Endometrium (tissue), 2 donors: Measurements from ENCODE around the gene KLK4.
A peak's percentile ranks its signal among the peaks of the same experiment; 100 is the strongest.

Experiments used
- FAIRE-seq: peaks from 2 replicates; lab custom pipeline; 2012; peaks lifted over from hg19 to GRCh38; lab: Jason Lieb, UNC
- donor health status: control.
- donor health status: control.

Gene KLK4, protein sequence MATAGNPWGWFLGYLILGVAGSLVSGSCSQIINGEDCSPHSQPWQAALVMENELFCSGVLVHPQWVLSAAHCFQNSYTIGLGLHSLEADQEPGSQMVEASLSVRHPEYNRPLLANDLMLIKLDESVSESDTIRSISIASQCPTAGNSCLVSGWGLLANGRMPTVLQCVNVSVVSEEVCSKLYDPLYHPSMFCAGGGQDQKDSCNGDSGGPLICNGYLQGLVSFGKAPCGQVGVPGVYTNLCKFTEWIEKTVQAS

DNA sequence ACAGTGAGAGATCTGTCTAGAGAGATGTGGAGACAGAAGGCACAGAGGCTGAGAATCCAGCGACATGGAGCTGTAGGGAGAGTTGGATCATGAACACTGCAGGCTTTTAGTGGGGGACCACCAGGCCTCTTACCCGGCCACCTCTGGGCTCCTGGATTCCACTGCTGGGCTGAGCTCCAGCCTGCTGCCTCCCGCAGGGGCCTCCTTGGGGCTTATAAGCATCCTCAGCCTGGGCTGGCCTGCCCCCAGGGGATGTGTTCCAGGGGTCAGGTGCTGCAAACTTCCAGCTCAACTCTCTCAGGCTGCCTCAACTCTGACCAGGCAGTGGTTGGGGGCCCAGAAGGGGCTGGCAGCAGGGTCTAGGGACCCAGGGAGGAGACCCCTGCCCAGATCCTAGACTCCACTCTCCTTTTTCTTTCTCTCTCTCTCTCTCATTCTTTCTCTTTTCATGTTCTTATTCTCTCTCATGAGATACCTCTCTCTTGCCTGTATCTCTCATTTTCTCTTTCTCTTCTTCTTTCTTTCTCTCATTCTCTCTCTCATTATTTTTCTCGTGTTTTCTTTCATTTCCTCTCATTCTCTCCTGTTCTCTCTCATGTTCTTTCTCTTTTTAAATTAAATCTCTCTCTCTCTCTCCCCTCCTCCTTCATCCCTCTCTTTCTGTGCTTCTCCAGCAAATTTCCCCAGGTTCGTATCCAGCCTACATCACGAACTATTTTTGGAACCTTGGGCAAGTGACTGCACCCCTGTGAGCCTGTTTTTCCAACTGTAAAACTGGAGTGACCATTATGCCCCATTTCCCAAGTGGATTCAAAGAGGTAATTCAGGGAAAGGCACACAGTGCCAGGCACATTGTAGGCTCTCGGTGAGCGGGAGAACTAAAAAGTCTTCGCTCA is at the start of gene KLK4:
KLK4 (minus strand) TSS at position 190 of the 896 bp plus-strand sequence. CDS start 657 bp downstream, outside the sequence.
- no peak for FAIRE-seq

DNA sequence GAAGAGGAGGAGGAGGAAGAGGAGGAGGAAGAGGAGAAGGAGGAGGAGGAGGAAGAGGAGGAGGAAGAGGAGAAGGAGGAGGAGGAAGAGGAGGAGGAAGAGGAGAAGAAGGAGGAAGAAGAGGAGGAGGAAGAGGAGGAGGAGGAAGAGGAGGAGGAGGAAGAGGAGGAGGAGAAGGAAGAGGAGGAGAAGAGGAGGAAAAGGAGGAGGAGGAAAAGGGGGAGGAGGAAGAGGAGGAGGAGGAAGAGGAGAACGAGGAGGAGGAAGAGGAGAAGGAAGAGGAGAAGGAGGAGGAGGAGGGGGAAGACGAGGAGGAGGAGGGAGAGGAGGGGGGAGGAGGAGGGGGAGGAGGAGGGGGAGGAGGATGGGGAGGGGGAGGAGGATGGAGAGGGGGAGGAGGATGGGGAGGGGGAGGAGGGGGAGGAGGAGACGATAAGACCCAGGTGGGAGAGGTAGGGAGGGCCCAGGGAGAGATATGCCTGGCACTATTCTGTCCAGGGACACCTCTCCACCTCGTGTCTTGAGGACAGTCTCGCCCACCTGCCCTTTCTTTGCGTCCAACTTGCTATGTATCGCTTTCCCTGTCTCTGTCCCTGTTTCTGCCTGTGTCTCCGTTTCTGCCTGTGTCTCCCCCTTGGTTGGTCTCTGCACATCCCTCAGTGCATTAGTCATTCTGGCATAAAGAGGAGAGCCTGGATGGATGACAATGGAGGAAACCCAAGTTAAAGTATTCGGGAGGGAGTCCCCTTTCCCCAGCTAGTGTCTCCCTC is 48.7 kb upstream of the KLK4 start:
- FAIRE-seq, result no peak

DNA sequence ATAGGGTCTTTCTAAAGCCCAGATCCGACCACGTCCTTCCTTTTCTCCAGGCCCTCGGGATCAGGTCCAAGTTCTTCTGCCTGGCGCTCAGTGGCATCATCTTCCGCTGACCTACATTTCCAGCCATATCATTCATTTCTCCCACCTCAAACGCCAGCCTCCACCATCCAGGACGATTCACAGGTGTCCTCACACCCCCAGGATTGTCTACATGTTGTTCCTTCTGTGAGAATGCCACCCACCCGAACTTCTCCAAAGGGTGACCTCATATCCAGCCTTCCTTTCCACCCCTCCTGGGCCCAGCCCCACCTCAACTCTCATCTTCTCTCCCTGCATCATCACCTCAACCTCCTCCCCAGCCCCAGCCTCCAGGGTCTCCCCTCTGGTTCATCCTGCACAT is 46.4 kb upstream of the KLK4 start:
- no peak for FAIRE-seq

GRCh38 chr19:50952910-50953309 is 41.7 kb upstream of the KLK4 start, which contains the start of gene KLK5:
Gene KLK5 (minus strand): TSS chr19:50953038. CDS start chr19:50952657, 381 bp downstream.
- FAIRE-seq, result no peak

GRCh38 chr19:50949861-50950260 is 38.7 kb upstream of the KLK4 start:
- no peak for FAIRE-seq

DNA sequence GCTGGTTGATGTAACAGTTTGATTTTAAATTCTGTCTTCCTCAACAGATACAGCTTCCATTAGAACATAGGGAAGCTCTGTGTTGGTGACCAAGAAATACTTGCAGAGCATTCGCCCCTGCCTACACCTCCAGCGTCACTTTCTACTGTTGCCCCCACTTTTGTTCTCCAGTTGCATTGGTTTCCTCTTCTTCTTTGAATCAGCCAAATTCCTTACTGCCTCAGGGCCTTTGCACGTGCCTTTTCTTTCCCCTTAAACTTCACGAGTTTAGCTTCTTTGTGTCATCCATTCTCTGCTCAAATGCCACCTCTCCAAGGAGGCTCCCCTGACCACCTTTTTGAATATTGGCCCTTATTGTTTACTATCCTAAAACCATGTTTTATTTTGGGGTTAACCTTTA is 35.9 kb upstream of the KLK4 start:
- FAIRE-seq, result no peak

DNA sequence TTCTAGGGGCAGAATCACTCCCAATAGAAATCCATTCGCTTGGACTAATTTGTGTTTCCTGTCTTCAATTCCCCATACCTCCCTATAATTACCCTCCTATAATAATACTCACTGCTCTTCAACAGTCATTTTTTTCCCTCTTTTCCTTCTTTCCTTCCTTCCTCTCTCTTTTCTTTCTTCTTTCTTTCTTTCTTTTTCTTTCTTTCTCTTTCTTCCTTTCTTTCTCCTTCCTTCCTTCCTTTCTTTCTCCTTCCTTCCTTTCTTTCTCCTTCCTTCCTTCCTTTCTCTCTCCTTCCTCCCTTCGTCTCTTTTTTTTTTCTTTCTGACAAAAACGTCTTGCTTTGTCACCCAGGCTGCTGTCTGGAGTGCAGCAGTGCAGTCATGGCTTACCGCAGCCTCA is 33.6 kb upstream of the KLK4 start:
- no peak for FAIRE-seq

DNA sequence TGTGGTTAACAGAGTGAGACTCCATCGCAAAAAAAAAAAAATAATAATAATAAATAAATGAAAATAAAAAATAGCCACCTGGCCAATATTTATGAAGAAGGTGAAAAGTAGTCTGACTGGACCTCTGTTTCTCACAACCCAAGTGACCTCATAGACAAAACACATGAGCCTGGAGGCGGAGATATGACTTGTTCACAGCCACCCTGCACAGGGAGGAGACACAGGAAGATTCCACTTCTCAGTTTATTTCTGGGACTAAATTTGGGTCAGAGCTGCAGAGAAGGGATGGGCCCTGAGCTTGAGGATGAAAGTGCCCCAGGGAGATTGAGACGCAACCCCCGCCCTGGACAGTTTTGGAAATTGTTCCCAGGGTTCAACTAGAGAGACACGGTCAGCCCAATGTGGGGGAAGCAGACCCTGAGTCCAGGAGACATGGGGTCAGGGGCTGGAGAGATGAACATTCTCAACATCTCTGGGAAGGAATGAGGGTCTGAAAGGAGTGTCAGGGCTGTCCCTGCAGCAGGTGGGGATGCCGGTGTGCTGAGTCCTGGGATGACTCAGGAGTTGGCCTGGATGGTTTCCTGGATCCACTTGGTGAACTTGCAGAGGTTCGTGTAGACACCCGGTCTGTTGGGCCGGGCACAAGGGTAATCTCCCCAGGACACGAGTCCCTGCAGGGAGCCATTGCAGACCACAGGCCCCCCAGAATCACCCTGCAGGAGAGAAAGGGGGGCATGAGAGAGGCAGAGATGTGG is 32.1 kb upstream of the KLK4 start:
- FAIRE-seq, result no peak

- FAIRE-seq, result no peak
These were observed 28.4 kb upstream of the KLK4 start for GRCh38 chr19:50939596-50939995.

GRCh38 chr19:50933640-50934039 is 22.4 kb upstream of the KLK4 start:
- FAIRE-seq, result no peak

DNA sequence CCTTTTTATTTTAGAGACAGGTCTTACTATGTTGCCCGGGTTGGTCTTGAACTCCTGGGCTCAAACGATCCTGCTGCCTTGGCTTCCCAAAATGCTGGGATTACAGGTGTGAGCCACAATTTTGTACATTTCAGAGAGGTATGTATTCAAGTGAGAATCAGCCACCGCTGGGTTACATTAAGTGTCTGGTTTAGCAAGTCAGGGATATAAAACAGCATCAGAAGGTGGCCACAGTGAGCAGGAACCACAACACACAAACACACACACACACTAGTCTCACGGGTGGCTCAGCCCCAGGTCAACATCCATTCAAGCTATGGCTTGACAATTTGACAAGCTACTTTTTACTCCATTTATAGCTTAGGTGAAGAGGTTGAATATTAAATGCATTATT is 21.5 kb upstream of the KLK4 start:
- no peak for FAIRE-seq

DNA sequence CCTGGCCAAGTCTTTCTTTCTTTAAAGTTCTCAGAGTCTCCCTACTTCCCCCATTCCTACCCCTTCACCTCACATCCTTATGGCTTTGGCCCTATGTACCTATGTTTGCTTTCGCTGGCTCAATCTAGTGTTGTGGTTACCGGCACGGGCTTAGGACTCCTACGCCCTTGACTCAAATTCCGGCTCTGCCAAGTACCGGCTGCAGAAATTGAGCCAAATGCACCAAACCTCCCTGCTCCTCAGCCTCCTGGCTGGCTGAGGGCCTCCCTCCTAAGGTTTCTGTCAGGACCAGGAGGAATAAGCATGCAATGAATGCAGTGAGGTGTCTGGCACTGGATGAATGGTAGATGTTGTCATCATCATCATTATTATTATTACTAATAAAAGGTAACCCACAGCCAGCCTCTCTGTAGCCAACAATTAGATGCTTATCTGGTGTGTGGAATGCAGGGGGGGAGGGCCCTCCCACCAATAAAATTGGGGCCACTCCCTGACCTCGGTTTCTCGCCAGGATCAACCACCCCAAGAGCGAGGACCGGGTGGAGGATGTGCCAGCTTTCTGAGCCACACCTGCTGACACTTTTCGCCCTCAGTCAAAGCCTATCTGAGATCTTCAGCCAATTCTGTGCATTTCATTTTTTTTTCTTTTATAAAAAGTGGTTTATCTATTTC is 21.0 kb upstream of the KLK4 start:
- FAIRE-seq, result no peak

DNA sequence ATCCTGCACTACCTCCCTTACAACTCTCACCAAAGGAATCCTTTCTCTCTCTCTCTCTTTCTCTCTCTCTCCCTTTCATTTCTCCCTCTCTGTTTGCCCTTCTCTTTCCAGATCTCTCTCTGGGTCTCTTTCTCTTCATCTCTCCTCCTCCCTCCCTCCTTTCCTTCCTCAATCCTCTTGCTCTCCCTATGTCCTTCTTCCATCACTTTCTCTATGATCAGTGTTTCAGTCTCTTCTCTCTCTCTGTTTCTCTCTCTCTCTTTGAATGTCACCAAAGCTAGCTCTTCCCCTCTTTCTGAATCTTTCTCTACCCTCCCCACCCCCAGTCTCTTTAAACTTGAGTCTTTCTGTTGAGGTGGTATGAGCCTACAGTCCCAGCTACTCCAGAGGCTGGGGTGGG is 19.8 kb upstream of the KLK4 start:
- no peak for FAIRE-seq

DNA sequence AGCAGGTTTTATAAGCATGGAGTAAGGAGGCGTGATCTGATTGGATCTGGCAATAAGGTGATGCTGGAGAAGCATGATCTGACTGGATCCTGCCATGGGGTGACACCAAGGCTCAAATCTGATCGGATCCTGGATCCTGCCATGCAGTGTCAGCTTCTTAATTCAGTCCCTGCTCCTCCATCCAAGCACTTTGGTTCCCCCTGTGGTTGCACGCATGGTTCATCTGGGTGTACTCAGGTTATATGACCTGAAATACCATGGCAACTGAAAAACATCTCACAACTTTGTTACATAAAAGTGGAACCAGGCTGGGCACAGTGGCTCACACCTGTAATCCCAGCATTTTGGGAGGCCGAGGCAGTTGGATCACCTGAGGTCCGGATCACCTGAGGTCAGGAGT is 17.6 kb upstream of the KLK4 start:
- FAIRE-seq, result no peak

DNA sequence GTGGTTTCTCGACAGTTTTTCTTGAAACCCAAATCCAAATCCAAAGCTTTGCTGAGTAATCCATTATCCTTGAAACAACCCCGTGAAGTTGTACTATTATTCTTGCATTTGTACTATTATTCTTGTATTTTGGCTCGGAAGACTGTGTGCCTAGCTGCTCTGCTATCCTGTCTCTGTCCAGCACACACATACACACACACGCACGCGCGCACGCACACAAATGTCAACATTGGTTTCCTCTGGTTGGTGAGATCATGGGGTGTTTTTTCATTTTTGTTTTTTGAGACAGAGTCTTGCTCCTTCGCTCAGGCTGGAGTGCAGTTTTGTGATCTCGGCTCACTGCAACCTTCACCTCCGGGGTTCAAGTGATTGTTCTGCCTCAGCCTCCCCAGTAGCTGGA is 14.9 kb upstream of the KLK4 start:
- FAIRE-seq, result no peak

GRCh38 chr19:50925734-50926133 is 14.5 kb upstream of the KLK4 start:
- FAIRE-seq, result no peak

GRCh38 chr19:50924586-50924985 is 13.4 kb upstream of the KLK4 start:
- no peak for FAIRE-seq

DNA sequence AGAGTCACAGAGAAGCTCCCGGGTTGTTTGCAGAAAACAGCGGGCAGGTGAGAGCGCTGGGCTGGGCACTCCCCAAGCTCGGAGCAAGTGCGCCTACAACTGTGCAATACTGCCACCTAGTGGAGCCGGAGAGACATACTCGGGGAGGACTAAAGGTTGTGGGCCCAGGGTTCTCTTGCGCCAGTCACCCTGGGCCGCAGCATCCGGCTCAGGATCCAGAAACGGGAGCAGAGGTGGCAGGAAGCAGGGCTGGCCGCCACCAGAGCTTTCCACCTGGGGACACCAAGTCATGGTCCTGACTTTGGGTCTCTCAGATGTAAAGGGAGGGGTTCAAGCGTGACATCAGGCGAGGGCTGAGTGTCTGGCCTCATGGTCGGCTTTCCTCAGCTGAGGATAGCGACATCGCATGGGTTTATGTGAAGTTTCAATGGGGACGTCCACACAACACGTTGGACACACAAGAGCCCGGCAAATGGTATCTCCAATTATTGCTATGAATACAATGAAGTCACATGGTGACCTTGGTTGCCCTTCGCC is 11.2 kb upstream of the KLK4 start:
- no peak for FAIRE-seq

DNA sequence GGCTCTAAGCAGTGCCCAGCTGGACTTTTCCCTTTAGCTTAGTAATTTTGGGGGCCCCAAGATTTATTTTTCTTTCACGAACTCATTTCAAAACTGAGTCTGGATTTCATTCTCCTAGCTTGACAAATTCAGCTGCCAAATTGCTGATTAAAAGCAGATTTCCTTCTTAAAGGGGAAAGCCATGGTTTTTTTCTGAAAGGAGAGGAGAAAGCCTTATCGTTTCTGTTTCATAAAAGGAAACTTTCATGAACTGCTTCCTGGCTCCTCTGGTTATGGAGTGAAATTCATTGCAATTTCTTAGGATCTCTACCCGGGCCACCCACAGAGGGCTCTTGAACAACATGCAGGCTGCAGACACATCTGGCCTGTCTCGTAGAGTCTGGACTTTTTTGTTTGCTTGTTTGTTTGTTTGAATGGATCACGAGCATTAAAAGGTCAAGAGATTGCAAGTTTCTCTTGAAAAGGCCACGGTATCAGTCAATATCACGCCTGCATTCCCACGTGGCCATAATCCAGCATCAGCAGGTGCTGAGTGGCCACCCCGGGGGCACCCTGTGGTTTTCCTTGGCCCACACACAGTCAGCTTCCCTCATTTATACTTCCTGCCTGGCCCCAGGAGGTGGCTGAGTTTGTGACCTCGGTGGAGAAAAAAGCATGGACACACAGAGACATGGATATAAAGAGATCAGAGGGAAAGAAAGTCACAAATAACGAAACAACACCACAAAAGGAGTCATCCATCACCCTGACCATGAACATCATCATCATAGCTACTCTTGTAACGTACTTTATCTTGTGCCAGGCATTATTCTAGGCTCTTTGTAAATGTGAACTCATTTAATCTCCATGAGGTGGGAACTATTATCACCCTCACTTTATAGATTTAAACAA is 10.5 kb upstream of the KLK4 start:
- FAIRE-seq, result peak; percentile 90

GRCh38 chr19:50916069-50916468 is 4.9 kb upstream of the KLK4 start:
- no peak for FAIRE-seq
